ENCODE data around the gene SERPINB11.
"Not testable (repeated sequence)": the region's sequence is repeated elsewhere in the genome, so short reads cannot be mapped to it uniquely, and the experiment has no call there.

SERPINB11 gene, protein sequence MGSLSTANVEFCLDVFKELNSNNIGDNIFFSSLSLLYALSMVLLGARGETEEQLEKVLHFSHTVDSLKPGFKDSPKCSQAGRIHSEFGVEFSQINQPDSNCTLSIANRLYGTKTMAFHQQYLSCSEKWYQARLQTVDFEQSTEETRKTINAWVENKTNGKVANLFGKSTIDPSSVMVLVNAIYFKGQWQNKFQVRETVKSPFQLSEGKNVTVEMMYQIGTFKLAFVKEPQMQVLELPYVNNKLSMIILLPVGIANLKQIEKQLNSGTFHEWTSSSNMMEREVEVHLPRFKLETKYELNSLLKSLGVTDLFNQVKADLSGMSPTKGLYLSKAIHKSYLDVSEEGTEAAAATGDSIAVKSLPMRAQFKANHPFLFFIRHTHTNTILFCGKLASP

DNA sequence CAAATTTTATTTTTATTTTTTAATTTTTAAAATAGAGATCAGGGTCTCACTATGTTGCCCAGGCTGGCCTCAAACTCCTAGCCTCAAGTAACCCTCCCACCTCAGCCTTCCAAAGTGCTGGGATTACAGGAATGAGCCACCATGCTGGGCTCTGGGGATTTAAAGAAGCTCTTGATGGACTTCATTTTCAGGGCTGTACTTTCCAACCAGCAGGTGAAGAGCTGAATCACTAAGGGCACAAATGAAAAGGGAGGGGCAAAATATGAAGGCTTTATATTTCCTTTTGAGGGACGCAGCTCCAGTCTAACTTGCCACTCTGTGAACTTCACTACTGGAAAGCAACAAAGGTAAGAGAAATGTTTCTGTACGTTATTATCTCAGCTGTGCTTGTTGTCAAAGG is at the start of gene SERPINB11:
TSS of gene SERPINB11 (plus strand) at position 301 of the 400 bp plus-strand sequence. CDS start 7,234 bp downstream, outside the sequence.
- DNase-seq (ENCODE audit: low spot score): no peak

DNA sequence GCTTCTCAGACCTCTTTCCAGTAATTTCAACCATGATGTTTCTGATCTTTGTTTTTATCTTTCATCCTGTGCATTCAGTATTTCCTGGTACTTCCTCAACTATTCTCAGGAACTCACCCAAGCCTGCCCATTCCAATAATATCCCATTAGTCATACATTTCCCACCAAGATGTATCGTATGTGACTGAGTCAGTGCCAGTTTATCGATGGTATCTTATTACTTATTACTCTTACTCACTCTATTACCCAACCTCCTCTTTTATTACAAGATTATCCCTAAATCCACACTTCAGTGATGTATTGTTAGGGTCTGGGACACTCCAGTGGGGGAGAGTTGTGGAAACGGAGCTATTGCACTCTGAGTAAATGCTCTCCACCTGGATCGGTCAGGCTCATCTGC is 43.8 kb upstream of the SERPINB11 start:
- DNase-seq (ENCODE audit: low spot score): not testable (repeated sequence)

DNA sequence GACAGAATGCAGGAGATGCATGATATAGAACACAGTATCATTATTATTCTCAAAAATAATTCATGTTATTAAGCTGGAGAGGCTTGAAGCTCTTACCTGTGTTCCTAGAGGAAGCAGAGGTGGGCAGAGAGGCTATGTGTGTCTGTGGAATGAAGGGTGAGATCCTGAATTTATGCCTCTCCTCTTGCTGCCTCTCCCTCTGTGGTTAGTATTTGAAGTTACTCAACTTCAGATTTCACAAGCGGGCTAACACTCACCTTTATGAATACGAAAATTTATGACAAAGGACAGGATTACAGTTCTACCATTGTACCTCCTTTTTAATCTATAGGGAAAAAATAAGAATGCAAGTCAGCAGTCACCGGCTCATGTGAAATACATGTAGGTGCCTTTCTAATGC is 41.0 kb upstream of the SERPINB11 start, which contains the start of gene SERPINB3:
TSS of gene SERPINB3 (minus strand) at position 144 of the 400 bp plus-strand sequence. CDS start 677 bp downstream, outside the sequence.
- not testable (repeated sequence) for DNase-seq (ENCODE audit: low spot score)

DNA sequence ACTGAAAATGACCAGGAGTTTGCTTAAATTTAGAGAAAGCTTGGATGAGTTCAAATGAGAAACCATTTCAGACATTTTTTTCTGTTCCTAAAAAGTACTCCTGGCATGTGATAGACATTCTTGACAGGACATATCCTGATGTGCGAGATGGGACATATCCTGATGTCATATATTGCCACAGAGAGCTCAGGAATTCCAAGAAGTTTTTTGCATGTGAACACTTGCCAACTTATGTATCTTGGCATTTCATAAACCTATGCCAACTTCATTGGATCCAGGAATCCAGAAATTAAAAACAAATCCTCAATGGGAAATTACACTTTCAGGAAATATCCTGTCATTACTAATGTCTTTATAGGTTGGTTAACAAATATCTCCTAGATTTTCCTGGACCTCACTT is 38.2 kb upstream of the SERPINB11 start:
- DNase-seq (ENCODE audit: low spot score): no peak

DNA sequence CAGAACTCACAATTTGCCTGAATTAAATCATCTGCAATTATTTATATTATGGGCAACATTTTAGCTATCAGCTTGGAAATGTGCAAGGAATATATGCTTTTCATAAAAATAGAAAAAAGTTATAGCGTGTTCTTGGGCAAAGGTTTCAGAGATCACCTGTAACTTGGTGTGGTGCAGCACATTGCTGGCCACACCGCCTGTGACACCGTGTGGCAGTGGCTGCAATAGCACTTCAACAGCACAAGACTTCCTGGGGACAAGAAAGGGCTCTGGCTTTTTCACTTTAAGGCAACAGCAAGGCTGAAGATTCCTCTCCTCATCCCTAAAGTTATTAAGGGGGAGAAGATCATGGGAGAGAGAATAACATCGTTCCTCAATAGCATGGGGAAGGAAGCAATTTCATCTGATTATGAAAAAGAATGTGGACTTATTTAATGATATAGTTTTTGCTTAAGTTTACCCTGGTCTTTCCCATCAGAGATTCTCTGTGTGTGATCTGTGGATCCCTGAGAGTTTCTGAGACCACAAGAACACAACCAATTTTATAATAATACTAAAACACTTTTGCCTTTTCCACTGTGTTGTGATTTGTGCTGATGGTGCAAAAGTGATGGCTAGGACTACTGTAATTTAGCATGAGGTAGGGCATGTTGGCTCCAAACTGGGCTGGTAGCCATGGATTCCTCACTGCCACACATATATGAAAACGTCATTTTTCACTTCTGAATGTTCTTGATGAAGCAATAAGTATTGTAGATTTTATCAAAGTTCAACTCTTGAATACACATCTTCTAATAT is 26.0 kb upstream of the SERPINB11 start:
- DNase-seq (ENCODE audit: low spot score): no peak

DNA sequence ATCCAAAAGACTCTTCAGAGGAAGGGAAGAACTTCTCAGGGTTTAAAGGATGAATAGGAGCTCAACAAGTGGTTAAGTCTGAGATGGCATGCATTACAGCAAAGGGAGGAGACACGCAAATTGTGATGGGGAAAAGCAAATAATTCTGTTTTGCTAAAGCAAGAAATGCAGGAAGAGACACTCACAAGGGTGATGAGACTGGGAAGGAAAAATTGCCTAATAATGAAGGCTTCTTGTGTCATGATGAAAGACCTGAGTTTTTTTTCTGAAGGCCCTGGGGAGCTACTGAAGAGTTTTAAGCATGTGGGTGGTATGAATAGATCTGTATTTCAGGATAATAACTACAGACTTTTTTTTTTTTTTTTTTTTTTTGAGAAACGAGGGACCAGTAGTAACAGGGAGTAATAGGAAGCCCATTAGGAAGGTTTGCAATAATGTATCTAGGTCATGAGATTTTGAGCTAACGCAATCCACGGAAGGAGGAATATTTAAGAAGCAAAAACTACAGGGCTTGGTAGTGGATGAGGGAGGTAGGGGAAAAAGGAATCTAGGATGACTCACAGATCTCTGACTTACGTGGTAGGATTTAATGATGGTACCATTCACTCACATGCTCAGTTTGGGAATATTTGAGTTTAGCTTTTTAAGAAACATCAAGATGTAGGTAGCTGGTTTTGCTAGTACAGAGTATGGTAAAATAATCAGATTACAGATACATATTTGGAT is 25.1 kb upstream of the SERPINB11 start:
- no peak for DNase-seq (ENCODE audit: low spot score)

DNA sequence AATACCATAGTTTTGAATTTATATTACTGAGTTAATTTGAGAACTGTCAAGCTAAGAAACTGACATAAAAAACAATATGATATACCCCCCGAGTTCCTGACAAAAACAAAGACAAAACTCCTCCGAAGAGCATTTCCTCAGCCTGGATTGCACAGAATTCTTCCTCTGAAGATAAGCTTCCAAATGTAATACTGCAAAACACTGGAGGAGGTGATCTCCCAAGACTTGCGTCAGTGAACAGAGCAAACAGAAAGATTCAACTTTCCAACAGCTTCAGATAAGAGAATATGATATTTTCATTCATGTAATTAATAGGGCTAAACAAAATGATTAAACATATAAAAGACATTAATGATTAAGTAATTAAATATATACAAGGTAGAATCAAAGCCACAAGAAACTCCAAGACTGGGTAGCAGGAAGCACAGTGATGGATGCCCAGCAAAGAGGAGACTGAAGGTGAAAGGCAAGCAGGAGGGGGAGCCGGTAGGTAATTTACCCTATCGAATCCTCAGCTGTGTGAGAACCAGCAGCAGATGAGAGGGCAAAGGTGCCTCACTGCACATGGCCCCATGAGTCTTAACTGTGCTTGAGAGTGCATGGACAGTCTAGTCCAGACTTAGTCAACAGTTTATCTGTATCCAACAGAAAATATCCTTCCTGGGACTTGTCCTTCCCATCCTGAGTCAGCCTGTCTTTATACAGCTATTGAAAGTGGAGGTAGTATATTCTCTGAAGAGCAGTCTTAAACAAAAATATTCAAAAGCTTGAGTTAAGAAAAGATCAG is 22.7 kb upstream of the SERPINB11 start:
- no peak for DNase-seq (ENCODE audit: low spot score)

DNA sequence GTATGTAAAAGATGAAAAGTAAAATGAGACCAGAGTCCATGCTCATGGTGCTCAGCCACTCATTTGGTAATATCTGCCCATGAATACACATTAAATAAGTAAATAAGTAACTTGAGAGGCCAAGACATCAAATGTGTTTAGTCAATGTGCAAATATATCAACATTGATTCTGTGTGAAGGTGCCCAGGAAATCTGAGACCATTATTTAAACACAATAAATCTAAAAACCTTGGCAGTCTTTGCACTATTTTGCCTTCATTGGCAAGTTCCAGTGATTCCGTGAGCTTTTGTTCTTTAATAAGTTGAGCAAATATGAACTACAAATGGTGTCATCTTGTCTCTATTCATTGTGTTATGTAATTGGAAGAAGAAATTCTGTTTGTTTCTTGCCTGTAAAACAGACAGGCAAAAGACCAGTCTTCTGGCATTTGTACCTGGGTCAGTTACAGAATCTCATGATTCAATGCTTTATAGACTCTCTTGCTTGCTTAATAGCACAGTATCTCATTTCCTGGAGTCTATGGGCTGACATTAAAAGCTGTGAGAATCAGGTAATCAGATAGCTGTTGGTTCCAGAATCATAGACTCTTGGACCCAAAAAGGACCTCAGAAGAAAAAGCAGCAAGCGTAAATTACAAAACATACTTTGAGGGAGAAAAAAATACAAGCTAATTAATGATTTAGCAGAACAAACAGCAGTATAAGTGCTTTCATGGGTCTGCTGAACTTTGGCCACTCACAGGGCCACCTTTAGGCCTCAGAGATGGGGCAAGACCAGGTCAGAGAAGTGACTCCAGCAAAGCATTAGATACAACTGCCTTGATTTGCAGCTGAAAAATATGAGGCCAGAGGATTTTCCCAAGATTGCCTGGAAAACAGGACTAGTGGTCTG is 21.1 kb upstream of the SERPINB11 start:
- DNase-seq (ENCODE audit: low spot score): no peak

DNA sequence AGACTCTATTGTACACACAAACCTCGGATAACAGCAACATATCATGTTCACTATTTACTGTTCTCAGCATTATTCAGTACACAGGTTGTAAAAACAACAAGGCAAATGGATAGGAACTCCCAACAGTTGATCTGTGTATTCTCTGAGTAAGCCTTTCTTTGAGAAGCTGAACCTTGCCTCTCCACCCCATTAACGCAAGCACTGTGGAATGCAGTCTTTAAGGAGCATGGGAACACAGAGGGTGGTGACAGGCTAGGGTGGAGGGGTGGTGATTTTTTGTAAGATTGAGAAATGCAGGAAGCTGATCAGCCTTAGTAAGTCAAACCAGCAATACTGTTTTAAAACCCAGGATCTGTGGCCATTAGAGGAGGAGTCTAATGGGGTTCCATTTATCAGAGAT is 19.6 kb upstream of the SERPINB11 start:
- no peak for DNase-seq (ENCODE audit: low spot score)

DNA sequence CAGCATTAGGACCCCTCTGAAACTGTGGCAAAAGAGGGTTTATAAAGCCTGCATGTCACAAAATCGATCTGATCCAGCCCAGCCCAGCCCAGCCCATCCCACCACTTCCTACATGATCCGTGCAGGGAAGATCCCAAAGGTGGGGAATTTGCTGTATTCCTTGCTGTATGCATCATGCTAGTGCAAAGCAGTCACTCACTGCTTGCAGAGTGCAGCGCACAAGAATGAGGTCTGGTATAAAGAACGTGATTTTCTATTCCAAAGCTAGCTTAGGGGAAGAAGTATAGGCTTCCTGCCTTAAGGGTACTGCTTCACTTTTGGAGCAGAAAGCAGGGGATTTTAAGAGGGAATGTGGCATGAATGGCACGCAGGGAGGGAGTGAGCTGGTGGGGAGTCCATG is 18.9 kb upstream of the SERPINB11 start:
- no peak for DNase-seq (ENCODE audit: low spot score)

DNA sequence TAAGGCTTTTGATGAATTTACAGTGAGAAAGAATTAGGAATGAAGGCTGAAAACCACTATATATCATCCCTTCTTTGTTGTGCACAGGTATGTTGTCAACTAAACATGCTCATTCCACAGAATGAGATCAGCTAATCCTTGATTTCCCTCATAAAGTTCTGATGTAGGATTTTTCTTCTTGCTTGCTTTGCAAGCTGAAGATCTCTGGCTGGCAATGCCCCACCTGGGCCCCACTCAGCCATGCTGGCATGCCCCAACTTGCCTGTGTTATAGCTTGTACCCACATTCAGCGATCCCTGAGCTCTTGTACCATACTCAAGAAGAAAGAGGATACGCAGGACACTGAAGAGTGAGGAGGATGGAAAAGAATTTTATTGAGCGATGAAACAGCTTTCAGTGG is 18.0 kb upstream of the SERPINB11 start:
- DNase-seq (ENCODE audit: low spot score): no peak

DNA sequence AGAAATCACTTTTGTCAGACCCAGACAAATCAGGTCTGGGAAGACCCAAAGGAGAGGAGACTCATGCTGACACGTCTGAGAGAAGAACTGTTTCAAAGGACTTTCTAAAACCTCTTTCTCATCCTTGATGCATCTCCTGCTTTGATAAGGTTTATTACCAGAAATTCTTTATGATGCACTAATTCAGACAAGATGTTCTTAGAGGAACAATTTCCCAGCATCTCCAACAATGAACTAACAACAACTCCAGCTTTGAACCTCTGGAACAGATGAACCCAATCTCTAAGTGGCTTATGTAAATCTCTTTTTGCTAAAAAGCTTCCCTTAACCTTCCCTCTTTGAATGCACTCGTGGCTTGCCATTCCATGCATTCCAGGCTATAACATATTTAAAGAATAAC is 15.9 kb upstream of the SERPINB11 start:
- no peak for DNase-seq (ENCODE audit: low spot score)

DNA sequence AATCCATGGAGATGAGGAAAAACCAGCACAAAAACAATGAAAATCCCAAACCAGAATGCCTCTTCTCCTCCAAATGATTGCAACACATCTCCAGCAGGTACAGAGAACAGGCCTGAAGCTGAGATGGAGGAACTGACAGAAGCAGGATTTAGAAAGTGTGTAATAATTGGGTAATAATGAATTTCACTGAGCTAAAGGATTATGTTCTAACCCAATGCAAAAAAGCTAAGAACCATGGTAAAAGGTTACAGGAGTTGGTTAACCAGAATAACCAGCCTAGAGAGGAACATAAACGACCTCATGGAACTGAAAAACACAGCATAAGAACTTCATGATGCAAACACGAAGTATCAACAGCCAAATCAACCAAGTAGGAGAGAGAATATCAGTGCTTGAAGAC is 13.7 kb upstream of the SERPINB11 start:
- no peak for DNase-seq (ENCODE audit: low spot score)

DNA sequence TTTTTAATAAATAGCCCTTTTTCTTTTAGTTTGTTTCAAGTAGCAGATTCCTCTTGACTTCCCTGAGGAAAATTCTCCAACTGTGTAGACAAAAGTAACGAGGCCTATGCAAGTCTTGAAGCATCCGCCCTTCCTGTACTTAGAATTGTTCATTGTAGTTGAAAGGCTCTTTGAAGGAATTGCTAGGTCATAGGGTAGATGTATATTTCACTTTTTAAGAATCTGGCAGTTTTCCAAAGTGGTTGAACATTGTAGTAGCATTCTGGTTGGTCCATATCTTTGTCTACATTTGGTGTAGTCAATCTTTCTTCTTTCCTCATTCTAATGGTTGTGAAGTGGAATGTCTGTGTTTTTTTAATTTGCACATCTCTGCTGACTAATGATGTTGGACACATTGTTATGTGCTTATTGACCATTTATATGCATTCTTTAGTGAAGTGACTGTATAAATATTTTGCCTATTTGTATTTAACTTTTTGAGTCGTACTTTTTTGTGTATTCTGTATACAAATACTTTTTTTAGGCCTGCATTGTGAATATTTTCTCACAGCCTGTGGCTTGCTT is 5.6 kb upstream of the SERPINB11 start:
- no peak for DNase-seq (ENCODE audit: low spot score)

DNA sequence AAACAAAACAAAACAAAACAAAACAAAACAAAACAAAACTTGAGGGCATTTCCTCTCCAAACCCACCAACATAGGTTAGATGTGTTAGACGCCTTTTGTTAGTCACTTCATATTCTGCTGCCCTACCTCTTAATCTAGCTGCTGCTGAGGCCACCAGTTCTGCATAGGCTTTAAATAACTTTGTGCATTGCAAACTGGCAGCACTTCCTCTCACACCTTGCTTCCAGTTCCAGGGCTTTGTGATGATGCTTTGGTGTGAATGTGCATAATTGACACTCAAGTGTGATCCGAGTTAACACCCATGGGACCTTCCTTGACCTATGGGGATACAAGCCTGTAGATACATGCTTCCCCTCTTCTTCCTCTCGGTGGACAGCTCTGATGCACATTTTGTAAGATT is 2.3 kb upstream of the SERPINB11 start:
- DNase-seq (ENCODE audit: low spot score): no peak

DNA sequence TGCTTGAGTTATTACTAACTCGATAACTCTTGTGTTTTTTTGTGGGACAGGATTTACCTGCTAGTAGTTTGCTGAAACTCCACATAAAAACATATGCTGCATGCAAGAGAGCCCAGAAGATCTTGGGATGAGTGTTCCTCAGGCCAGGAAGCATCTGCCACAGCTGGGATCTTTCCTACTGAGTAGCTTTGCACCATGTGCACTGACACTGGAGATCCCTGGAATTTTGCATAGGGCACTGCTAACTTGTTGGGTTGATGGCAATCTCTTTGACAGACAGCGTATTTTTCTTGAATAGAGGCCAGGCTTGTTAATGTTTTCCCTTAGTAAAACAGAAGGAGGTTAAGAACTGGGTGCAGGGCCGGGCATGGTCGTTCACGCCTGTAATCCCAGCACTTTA is 808 bp upstream of the SERPINB11 start:
- DNase-seq (ENCODE audit: low spot score): no peak

DNA sequence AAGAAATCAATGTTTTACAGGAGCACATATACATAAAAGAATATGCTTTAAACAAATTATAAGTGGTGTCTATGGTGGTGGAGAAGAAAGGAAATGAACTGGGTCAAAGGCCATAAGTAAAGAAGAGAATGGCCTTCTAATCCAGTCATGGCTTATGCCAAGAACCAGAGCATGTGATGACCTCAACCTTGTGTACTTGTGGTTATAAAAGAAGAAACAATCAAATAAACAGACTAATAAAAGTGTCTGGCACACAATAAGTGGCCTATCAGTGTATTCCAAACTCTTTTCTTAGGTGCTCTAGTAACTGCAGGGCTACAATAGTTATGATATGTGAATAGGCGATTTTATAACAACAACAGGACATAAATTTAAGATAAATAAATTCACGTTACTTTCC is 2.6 kb downstream of the SERPINB11 start:
- no peak for DNase-seq (ENCODE audit: low spot score)

DNA sequence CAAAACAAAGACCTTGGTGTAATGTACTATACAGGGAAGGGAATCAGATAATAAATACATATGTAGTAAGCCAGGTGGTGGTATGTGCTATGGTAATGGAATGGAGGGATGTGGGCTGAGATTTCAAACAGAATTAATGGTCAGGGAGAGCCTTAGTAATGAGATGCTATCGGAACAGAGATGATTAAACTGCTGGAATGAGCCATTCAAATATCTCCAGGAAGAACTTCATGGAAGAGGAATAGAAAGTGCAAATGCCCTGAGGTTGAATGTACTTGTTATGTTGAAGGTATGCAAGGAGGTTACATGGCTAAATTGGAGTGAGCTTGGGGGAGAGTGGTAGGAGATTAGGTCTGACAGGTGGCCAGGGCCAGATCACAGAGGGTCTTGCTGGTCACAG is 5.1 kb downstream of the SERPINB11 start:
- no peak for DNase-seq (ENCODE audit: low spot score)

DNA sequence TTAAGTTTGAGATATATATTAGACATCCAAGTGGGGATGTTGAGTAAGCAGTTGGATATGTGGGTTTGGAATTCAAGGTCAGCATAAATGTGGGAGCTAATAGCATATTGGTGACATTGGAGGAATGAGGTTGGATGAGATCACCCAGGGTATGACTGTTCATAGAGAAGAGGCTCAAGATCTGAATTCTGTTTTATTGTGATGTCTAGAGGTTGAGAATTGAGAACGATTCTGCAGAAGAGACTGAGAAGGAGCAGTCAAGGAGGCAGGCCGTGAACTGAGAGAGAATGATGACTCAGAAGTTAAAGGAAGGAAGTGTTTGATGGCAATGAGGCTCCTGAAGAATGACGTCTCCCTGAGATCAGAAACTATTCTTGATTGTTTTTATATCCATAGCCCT is 5.9 kb downstream of the SERPINB11 start:
- DNase-seq (ENCODE audit: low spot score): no peak

Data from hematopoietic multipotent progenitor cell treated with erythropoietin and hydrocortisone succinate and interleukin-3 and kit ligand, for 15 days (in vitro differentiated cells).